Activated naive CD8-positive, alpha-beta T cell treated with anti-CD3 and anti-CD28 coated beads for 36 hours (primary cell): ENCODE measurements around the gene OTOL1. TPM values are rescaled to one million over a fixed set of nuclear protein-coding genes. Genes with fewer than 3 reads are reported as not detected.
A peak's percentile ranks its signal among the peaks of the same experiment; 100 is the strongest.

Experiments
- DNase-seq: peaks from one replicate; pipeline ENCODE4 v3.0.0; 2021
- H3K27ac Mint-ChIP-seq: one replicate; pipeline ENCODE4 v1.8.0; 2022; ENCODE audit warnings: mild to moderate bottlenecking, moderate library complexity, mixed read lengths
- H3K27me3 Mint-ChIP-seq: one replicate; pipeline ENCODE4 v1.8.0; 2022; ENCODE audit warnings: mild to moderate bottlenecking, mixed read lengths
- H3K36me3 Mint-ChIP-seq: one replicate; pipeline ENCODE4 v1.8.0; 2021; ENCODE audit warnings: mild to moderate bottlenecking, mixed read lengths
- H3K4me1 Mint-ChIP-seq: one replicate; pipeline ENCODE4 v1.8.0; 2021; ENCODE audit warnings: mixed read lengths
- H3K4me3 Mint-ChIP-seq: one replicate; pipeline ENCODE4 v1.8.0; 2022; ENCODE audit warnings: mild to moderate bottlenecking, moderate library complexity, mixed read lengths
- H3K9me3 Mint-ChIP-seq: one replicate; pipeline ENCODE4 v1.8.0; 2022; ENCODE audit warnings: mixed read lengths
- total RNA-seq, 2 experiments: library from RNA; stranded (reverse); gene quantifications; one replicate each; pipeline ENCODE4 v1.2.3, GENCODE V29; 2021

OTOL1 gene
- total RNA-seq, 2 experiments from 2014 or later, result not detected

DNA sequence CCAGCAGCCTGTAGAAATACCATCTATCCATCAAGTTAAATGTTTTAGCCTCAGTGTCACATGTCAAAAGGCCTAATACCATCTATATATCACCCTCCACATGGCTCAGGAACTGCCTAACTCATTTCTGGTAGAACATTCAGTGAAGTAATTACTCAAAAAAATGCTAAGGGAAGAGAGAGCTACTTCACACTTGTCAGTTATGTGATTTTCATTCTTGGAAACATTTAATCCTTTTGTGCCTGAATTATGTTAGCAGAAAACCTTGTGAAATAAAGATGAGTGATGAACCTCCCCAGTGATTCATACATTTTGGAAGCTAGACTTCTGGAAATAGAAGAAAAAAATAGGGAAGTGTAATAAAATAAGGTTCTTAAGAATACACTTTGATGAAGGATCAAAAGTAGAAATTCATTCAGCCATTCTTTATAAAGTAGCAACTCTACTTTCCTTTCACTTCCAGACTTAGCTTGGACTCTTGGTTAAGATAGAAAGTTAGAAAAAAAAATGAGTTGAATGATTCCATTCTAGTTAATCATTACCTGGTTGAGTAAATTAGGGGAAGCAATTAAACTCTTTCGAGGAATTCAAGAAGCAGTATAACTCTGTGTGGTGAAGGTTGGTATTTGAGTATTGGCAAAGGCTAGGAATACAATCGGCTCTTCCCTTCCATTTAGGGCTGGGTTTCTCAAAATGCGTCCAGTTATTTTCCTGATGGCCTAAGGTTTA lies 3.6 kb downstream of the OTOL1 start:
- Mint-ChIP-seq H3K27me3 (peaks cover 3% of the 10 kb centered on the region), H3K9me3 (peaks cover 1% of the 10 kb centered on the region), H3K36me3 (no peaks in the 10 kb centered on the region), H3K4me1 (no peaks in the 10 kb centered on the region), H3K4me3 (no peak overlapping the region), H3K27ac (no peak overlapping the region)
- no peak for DNase-seq

DNA sequence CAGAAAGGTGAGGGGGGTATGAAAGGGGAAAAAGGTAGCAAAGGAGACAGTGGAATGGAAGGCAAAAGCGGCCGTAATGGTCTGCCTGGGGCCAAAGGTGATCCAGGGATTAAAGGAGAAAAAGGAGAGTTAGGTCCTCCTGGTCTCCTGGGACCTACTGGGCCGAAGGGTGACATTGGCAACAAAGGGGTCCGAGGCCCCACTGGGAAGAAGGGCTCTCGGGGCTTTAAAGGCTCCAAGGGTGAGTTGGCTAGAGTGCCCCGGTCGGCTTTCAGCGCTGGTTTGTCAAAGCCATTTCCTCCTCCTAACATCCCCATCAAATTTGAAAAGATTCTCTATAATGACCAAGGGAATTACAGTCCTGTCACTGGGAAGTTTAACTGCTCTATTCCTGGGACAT lies 6.7 kb downstream of the OTOL1 start:
- no peak for DNase-seq
- Mint-ChIP-seq H3K4me3 (no peak overlapping the region), H3K36me3 (no peaks in the 10 kb centered on the region), H3K27me3 (no peaks in the 10 kb centered on the region), H3K4me1 (no peaks in the 10 kb centered on the region), H3K9me3 (no peaks in the 10 kb centered on the region), H3K27ac (no peak overlapping the region)

DNA sequence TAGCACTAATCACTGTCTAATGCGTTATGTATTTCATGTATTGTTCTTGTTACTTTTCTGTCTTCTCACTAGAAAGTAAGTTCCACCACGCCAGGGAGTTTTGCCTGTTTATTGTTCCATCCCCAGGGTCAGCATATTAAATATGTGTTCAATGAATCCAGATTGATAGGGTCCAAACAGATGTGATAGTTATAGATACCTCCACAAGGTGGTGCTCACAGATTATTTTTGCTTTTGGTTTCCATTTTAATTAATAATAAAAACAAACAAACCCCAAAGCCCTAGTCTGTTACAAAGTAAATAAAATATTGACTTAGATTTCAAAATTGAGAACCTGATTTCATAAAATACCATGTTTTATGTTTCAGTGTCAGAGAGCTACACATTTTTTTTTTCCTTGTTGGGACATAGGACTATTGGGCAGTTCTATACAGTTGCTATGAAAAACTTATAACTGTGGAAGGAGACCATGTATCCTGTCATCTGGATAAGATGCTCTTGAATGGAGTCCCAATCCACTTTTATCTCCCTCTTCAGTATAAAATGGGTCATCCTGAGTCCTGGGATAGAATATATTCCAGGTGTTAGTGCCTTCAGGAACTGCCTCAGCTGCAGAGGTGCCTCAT lies 12.4 kb downstream of the OTOL1 start:
- Mint-ChIP-seq H3K4me1 (no peaks in the 10 kb centered on the region), H3K9me3 (no peaks in the 10 kb centered on the region), H3K36me3 (no peaks in the 10 kb centered on the region), H3K27me3 (peaks cover 4% of the 10 kb centered on the region), H3K4me3 (no peak overlapping the region), H3K27ac (no peak overlapping the region)
- no peak for DNase-seq

DNA sequence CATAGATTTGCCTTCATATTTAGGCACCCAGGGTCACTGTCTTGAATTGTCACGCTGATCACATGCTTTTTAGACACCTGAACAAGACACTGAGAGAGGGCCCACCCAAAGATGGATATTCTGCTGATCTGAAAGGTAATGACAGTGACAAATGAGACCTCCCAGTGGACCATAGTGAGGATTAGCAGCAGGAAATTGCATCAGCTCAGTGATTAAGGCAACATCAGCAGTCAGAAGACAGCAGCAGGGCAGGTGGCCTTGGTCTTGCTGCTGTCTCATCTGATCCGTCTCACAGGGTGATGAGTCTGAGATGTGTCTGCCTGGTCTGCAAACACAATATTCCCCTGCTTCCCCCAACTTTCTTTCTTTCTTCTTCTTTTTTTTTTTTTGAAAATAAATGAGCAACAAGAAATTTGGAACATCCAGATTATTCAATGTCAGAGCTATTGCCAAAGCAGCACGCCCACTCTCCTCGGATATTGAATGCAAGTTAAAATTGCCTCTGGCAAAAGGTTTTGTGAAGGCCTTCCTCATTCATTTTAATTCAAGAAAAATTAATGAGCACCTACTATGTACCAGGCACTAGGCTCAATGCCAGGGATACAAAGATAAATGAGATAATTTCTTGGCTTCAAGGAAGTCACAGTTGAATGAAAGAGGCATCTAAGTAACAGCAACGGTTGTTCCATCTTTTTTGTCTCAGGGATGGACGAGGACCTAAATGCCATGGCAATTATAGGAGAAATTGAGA lies 14.1 kb downstream of the OTOL1 start:
- Mint-ChIP-seq H3K4me3 (no peak overlapping the region), H3K36me3 (no peaks in the 10 kb centered on the region), H3K27me3 (peaks cover 4% of the 10 kb centered on the region), H3K9me3 (no peaks in the 10 kb centered on the region), H3K27ac (no peak overlapping the region), H3K4me1 (no peaks in the 10 kb centered on the region)
- DNase-seq, result no peak

DNA sequence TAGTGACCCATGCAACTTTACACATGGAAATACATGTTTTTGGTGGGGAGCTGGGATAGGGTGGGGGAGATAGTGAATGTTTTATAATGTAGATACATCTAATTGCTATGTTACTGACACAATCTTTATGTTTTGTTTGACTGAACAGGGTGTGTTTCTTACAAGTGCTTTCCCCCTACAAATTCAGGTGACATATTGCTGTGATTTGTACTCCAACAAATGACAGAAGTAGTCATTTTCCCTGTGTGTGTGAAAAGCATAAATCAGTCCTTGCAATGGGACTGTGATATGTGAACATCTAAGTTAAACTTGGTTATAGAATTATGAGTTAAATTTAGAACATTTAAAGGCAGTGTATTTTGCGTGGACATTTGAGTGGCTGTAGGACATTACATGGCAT lies 27.3 kb downstream of the OTOL1 start:
- no peak overlapping the region for H3K27ac Mint-ChIP-seq
- no peaks in the 10 kb centered on the region for H3K9me3 Mint-ChIP-seq
- H3K36me3 Mint-ChIP-seq, result no peaks in the 10 kb centered on the region
- no peak for DNase-seq
- H3K4me1 Mint-ChIP-seq, result no peaks in the 10 kb centered on the region
- H3K4me3 Mint-ChIP-seq, result no peak overlapping the region
- peaks cover 4% of the 10 kb centered on the region for H3K27me3 Mint-ChIP-seq

- no peak overlapping the region for H3K4me3 Mint-ChIP-seq
- no peak for DNase-seq
- no peak overlapping the region for H3K27ac Mint-ChIP-seq
- no peaks in the 10 kb centered on the region for H3K36me3 Mint-ChIP-seq
- no peaks in the 10 kb centered on the region for H3K4me1 Mint-ChIP-seq
- H3K9me3 Mint-ChIP-seq, result no peaks in the 10 kb centered on the region
- peaks cover 7% of the 10 kb centered on the region for H3K27me3 Mint-ChIP-seq
Observed at GRCh38 chr3:161531930-161532329, 35.3 kb downstream of the OTOL1 start.

DNA sequence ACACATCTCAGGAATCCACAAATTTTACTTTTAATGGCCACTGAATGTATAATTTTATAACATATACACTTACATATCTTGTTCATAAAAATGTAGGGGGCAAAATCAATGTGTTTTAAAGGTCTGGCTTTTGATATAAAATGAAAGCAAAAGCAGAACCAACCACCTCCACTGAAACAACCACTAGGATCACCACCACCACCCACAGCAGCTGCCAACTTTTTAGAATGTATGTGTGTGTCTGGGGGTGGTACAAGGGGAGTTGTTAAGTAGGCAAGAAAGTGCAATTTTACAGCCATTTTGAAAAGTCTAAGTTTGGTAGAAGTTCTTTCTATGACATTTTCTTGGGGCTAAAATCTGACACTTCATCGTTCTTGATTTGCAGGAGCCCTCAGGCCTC lies 44.0 kb downstream of the OTOL1 start:
- Mint-ChIP-seq H3K9me3 (no peaks in the 10 kb centered on the region), H3K36me3 (no peaks in the 10 kb centered on the region), H3K27me3 (no peaks in the 10 kb centered on the region), H3K27ac (no peak overlapping the region), H3K4me1 (no peaks in the 10 kb centered on the region), H3K4me3 (no peak overlapping the region)
- DNase-seq, result peak; percentile 5

GRCh38 chr3:161545824-161546223 lies 49.2 kb downstream of the OTOL1 start:
- Mint-ChIP-seq H3K4me3 (no peak overlapping the region), H3K27ac (no peak overlapping the region), H3K27me3 (no peaks in the 10 kb centered on the region), H3K36me3 (no peaks in the 10 kb centered on the region), H3K4me1 (no peaks in the 10 kb centered on the region), H3K9me3 (no peaks in the 10 kb centered on the region)
- DNase-seq, result no peak

- no peak for DNase-seq
- no peaks in the 10 kb centered on the region for H3K4me1 Mint-ChIP-seq
- H3K27me3 Mint-ChIP-seq, result no peaks in the 10 kb centered on the region
- H3K9me3 Mint-ChIP-seq, result no peaks in the 10 kb centered on the region
- no peak overlapping the region for H3K4me3 Mint-ChIP-seq
- no peaks in the 10 kb centered on the region for H3K36me3 Mint-ChIP-seq
- H3K27ac Mint-ChIP-seq, result no peak overlapping the region
Observed at GRCh38 chr3:161548301-161548700, 51.7 kb downstream of the OTOL1 start.

DNA sequence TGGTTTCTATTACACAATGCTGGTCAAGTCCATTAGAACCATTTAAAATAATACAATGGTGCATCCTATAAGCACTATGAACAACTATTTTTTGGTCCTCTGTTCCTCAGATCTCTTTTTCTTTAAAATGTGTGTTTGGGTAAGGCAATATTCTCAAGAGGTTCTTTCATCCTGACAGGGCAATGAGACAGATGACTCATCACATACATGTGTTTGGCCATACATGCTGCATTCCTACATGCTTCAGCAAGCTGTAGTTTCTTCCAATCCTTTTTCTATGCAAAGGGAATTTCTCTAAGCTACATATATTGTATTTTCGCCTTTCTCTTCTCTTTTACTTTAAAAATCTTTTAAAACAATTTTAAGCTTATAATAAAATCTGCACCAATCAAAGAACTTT lies 52.7 kb downstream of the OTOL1 start:
- DNase-seq, result no peak
- no peaks in the 10 kb centered on the region for H3K27me3 Mint-ChIP-seq
- no peaks in the 10 kb centered on the region for H3K4me1 Mint-ChIP-seq
- H3K27ac Mint-ChIP-seq, result no peak overlapping the region
- no peaks in the 10 kb centered on the region for H3K36me3 Mint-ChIP-seq
- H3K4me3 Mint-ChIP-seq, result no peak overlapping the region
- no peaks in the 10 kb centered on the region for H3K9me3 Mint-ChIP-seq

GRCh38 chr3:161550491-161551195 lies 54.0 kb downstream of the OTOL1 start:
- H3K27ac Mint-ChIP-seq, result no peak overlapping the region
- no peak overlapping the region for H3K4me3 Mint-ChIP-seq
- H3K9me3 Mint-ChIP-seq, result no peaks in the 10 kb centered on the region
- no peaks in the 10 kb centered on the region for H3K36me3 Mint-ChIP-seq
- DNase-seq, result no peak
- no peaks in the 10 kb centered on the region for H3K27me3 Mint-ChIP-seq
- no peaks in the 10 kb centered on the region for H3K4me1 Mint-ChIP-seq

- no peaks in the 10 kb centered on the region for H3K4me1 Mint-ChIP-seq
- DNase-seq, result no peak
- H3K9me3 Mint-ChIP-seq, result no peaks in the 10 kb centered on the region
- H3K27me3 Mint-ChIP-seq, result no peaks in the 10 kb centered on the region
- no peak overlapping the region for H3K27ac Mint-ChIP-seq
- no peaks in the 10 kb centered on the region for H3K36me3 Mint-ChIP-seq
- no peak overlapping the region for H3K4me3 Mint-ChIP-seq
Observed at GRCh38 chr3:161551697-161552096, 55.1 kb downstream of the OTOL1 start.

DNA sequence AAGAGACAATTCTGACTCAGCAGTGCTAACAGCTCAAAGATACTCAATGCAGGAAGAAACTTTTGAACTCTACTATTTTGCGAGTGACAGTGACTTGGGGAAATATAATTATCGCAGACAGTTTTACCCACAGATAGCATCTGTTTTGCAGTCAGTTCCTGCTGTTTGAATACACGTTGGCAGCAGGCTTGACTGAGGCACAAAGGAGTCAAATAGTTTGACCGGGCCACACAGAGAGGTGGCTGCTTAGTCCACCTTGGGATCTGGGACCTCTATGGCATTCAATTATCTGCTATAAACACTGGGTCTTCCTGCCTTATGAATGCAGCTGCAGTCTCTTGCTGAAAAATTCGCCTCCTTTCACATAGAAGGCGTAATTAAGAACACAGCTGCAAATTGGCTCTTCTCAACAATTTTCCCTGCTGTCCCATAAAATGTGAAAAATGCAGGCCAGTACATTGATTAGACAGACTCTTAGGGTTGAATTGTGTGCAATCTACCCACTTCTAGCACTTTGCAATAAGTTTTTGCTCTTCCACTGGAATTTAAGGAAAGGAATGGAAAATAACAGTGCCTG lies 56.5 kb downstream of the OTOL1 start:
- H3K27ac Mint-ChIP-seq, result no peak overlapping the region
- no peak for DNase-seq
- no peaks in the 10 kb centered on the region for H3K9me3 Mint-ChIP-seq
- no peak overlapping the region for H3K4me3 Mint-ChIP-seq
- no peaks in the 10 kb centered on the region for H3K36me3 Mint-ChIP-seq
- H3K27me3 Mint-ChIP-seq, result no peaks in the 10 kb centered on the region
- no peaks in the 10 kb centered on the region for H3K4me1 Mint-ChIP-seq
